ENCODE results near the gene OTUD5. TPM values are rescaled to one million over a fixed set of nuclear protein-coding genes. Genes with fewer than 3 reads are reported as not detected.

Gene OTUD5
- total RNA-seq, 4 donors from 2014 or later, result 39.9 to 53.9 (median 48.5) TPM

GRCh38 chrX:48899078-48899410 is 58.4 kb downstream of the OTUD5 start:
- no peaks in the 10 kb centered on the region for H3K9me3 ChIP-seq
- intact Hi-C loops (cut with DNase I), result no loop called here
- H3K27me3 ChIP-seq, result no peaks in the 10 kb centered on the region
- no peak for DNase-seq (ENCODE audit: extremely low spot score)
- WGBS, result 87% methylated on average over 8 of the region's 8 CpGs
- TF ChIP-seq POLR2A (IDR thresholded peaks at IDR 0.05; ENCODE audit: low read depth) (no peak), CTCF (IDR thresholded peaks at IDR 0.05) (no peak), EP300 (IDR thresholded peaks at IDR 0.05) (no peak), POLR2AphosphoS5 (IDR thresholded peaks at IDR 0.05) (no peak)
- peaks cover 0 to 44% (median 34%) of the 10 kb centered on the region in 4 donors for H3K36me3 ChIP-seq
- H3K4me3 ChIP-seq, result no peak overlapping the region
- peaks cover 9 to 27% (median 26%) of the 10 kb centered on the region in 4 donors for H3K4me1 ChIP-seq
- peak overlapping the region in 2 of 4 donors; percentile 27 to 96 for H3K27ac ChIP-seq (replicated peaks in 1 of 4)

DNA sequence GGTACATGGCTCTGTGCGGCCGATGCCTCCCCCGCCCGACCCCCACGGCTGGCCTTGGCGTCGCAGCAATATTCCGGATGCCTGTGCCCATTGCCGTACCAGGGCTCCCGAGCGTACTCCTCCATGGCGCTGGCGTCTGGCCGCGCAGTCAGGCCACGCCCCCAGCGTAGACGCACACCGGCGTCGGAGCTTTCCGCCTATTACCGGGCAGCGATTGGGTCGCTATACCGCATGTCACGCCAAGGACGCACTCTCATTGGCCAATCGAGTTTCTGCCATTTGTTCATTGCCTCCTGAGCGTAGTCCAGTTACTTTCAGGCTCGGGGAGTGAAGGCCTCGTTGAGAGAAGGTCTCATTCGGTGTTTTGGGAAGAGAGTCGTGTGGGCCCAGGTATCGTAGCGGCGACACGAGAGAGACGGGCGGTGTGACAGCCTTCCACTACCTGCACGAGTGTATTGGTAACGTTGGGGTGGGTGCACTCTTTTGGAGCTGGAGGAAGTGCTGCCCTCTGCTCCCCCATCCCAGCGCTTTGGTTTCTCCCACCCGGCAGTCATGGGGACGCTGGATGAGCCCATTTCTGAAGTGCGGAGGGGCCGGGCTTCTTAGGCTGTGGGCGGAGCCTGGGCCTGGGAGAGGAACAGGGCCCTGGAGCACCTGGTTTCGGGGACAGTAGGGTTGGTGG is 59.6 kb downstream of the OTUD5 start, which contains the start of the genes PQBP1 and TIMM17B:
Gene PQBP1, plus strand, starts transcription at position 306 of the 682 bp plus-strand sequence. CDS start 580 bp downstream, outside the sequence.
Gene TIMM17B, minus strand, starts transcription at position 144 of the 682 bp plus-strand sequence. Its CDS starts 19 bp downstream, at position 125.
- Histone ChIP-seq H3K4me3 (peak within 1 kb of the TSS; percentile 60 to 71 (median 68)), H3K4me1 (peaks cover 9 to 27% (median 26%) of the 10 kb centered on the region in 4 donors), H3K36me3 (peaks cover 0 to 50% (median 34%) of the 10 kb centered on the region in 4 donors), H3K9me3 (no peaks in the 10 kb centered on the region), H3K27ac (replicated peaks in 1 of 4) (peak within 1 kb of the TSS; percentile 86 to 96 (median 92)), H3K27me3 (no peaks in the 10 kb centered on the region)
- 53% methylated on average over 43 of the region's 49 CpGs for WGBS
- DNase-seq (ENCODE audit: extremely low spot score), result peak; percentile 96
- intact Hi-C loops (cut with DNase I), result no loop called here
- peak; percentile 27 for TF ChIP-seq POLR2A (IDR thresholded peaks at IDR 0.05; ENCODE audit: low read depth)
- no peak for TF ChIP-seq EP300 (IDR thresholded peaks at IDR 0.05)
- no peak for TF ChIP-seq CTCF (IDR thresholded peaks at IDR 0.05)
- TF ChIP-seq POLR2AphosphoS5 (IDR thresholded peaks at IDR 0.05), result peak; percentile 79 to 93

DNA sequence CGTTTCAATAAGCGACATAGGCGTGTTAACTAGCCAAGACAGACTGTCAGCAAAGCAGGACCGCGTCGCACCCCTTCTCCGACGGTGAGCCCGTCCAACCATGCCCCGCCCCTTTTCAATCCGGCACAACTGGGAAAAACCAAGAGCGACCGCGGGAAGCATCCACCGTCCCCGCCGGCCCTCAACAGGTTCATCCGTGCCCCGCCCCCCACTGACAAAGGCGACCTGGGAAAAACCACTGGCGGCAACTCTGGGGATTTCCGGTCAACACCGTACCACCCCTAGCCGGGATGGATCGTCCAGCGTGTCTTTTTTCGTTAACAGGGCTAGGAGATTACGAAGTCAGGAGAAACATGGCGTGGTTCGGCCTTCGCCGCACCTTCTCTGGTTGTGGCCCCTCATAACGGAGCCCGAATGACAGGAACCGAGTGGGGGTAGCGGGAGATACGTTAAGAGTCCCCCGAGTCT is 60.2 kb downstream of the OTUD5 start:
- Histone ChIP-seq H3K27me3 (no peaks in the 10 kb centered on the region), H3K9me3 (no peaks in the 10 kb centered on the region), H3K36me3 (peaks cover 0 to 45% (median 28%) of the 10 kb centered on the region in 4 donors), H3K4me3 (peak overlapping the region; percentile 60 to 71 (median 68)), H3K27ac (replicated peaks in 1 of 4) (peak overlapping the region; percentile 86 to 96 (median 92)), H3K4me1 (peaks cover 9 to 29% (median 28%) of the 10 kb centered on the region in 4 donors)
- intact Hi-C loops (cut with DNase I), result no loop called here
- TF ChIP-seq EP300 (IDR thresholded peaks at IDR 0.05) (no peak), POLR2AphosphoS5 (IDR thresholded peaks at IDR 0.05) (peak in 1 of 2 donors; percentile 22), POLR2A (IDR thresholded peaks at IDR 0.05; ENCODE audit: low read depth) (no peak)
- WGBS, result 51% methylated on average over 29 of the region's 38 CpGs
- no peak for DNase-seq (ENCODE audit: extremely low spot score)

DNA sequence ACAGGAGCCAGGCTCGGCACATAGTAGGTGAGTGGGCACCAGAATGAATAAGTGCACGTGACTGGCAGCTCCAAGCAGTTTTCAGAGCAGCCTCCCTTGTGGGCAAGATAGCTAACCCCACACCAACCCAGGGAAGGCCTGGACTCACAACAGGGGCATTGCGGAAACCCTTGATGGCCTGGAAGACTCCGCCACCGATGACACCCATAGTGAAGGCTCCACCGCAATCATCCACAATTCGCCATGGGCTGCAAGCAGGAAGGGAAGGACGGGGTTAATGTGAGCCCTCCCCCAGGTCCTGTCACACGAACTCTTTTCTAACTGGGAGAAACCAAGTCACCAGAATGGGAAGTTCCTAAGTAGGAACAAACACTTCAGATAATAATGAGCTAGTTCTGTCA is 60.8 kb downstream of the OTUD5 start:
- WGBS, result 69% methylated on average over 9 of the region's 9 CpGs
- Histone ChIP-seq H3K27me3 (no peaks in the 10 kb centered on the region), H3K4me3 (peak overlapping the region; percentile 60 to 71 (median 68)), H3K36me3 (peaks cover 0 to 39% (median 22%) of the 10 kb centered on the region in 4 donors), H3K4me1 (peaks cover 9 to 34% (median 33%) of the 10 kb centered on the region in 4 donors), H3K9me3 (no peaks in the 10 kb centered on the region), H3K27ac (replicated peaks in 1 of 4) (peak overlapping the region; percentile 86 to 96 (median 92))
- intact Hi-C loops (cut with DNase I), result no loop called here
- DNase-seq (ENCODE audit: extremely low spot score), result no peak
- TF ChIP-seq POLR2AphosphoS5 (IDR thresholded peaks at IDR 0.05) (no peak), POLR2A (IDR thresholded peaks at IDR 0.05; ENCODE audit: low read depth) (no peak), EP300 (IDR thresholded peaks at IDR 0.05) (no peak), CTCF (IDR thresholded peaks at IDR 0.05) (no peak)

GRCh38 chrX:48894891-48895290 is 62.5 kb downstream of the OTUD5 start:
- intact Hi-C loops (cut with DNase I), result loop anchor here (5.0 kb wide), 1 partner anchor 93 kb away; the partner anchor contains the start of gene HDAC6
- DNase-seq (ENCODE audit: extremely low spot score), result no peak
- Histone ChIP-seq H3K9me3 (no peaks in the 10 kb centered on the region), H3K36me3 (peaks cover 0 to 25% (median 11%) of the 10 kb centered on the region in 4 donors), H3K27me3 (no peaks in the 10 kb centered on the region), H3K4me1 (peaks cover 9 to 40% (median 36%) of the 10 kb centered on the region in 4 donors), H3K4me3 (no peak overlapping the region), H3K27ac (replicated peaks in 1 of 4) (no peak overlapping the region)
- WGBS, result 80% methylated on average over 6 of the region's 6 CpGs
- TF ChIP-seq POLR2A (IDR thresholded peaks at IDR 0.05; ENCODE audit: low read depth), result no peak
- no peak for TF ChIP-seq POLR2AphosphoS5 (IDR thresholded peaks at IDR 0.05)
- no peak for TF ChIP-seq CTCF (IDR thresholded peaks at IDR 0.05)
- no peak for TF ChIP-seq EP300 (IDR thresholded peaks at IDR 0.05)

All from esophagus muscularis mucosa (tissue), 4 donors.